GM23338 (cell line): ENCODE data around the gene UST. TPM values are rescaled to one million over a fixed set of nuclear protein-coding genes. Genes with fewer than 3 reads are reported as not detected.

Experiments used
- ATAC-seq: fragments of 200-7000 bp; cut with Tn5 transposase; 3 replicates; pipeline ENCODE4 v1.9.1; 2020
- DNase-seq: peaks from one replicate; pipeline ENCODE4 v3.0.0-alpha.2; 2015; ENCODE audit warnings: low spot score
- H2AFZ ChIP-seq: fragments of 200-600 bp; sonication (generic); 2 replicates; pipeline ENCODE4 v1.8.0; 2016; ENCODE audit warnings: antibody characterized with exemption, mild to moderate bottlenecking, moderate library complexity
- H3F3A ChIP-seq: fragments of 200-600 bp; sonication (generic); replicated peaks from 2 replicates; pipeline ENCODE4 v1.8.0; 2017; ENCODE audit warnings: antibody characterized with exemption, mixed run types, low read depth
- H3K27ac ChIP-seq: fragments of 200-600 bp; sonication (generic); 2 replicates; pipeline ENCODE4 v1.6.1; 2016; ENCODE audit warnings: low read depth
- H3K27me3 ChIP-seq: fragments of 200-600 bp; sonication (generic); 2 replicates; pipeline ENCODE4 v1.8.0; 2016; ENCODE audit warnings: mild to moderate bottlenecking, mixed run types, moderate library complexity; ENCODE audit not compliant: insufficient read depth
- H3K36me3 ChIP-seq: fragments of 200-600 bp; sonication (generic); 2 replicates; pipeline ENCODE4 v1.8.0; 2016; ENCODE audit warnings: mild to moderate bottlenecking; ENCODE audit not compliant: insufficient read depth
- H3K4me1 ChIP-seq: fragments of 200-600 bp; sonication (generic); 2 replicates; pipeline ENCODE4 v1.8.0; 2016; ENCODE audit warnings: mild to moderate bottlenecking, moderate library complexity; ENCODE audit not compliant: insufficient read depth
- H3K4me2 ChIP-seq: fragments of 200-600 bp; sonication (generic); 2 replicates; pipeline ENCODE4 v1.7.1; 2017; ENCODE audit warnings: mixed run types
- H3K4me3 ChIP-seq: fragments of 200-600 bp; sonication (generic); 2 replicates; pipeline ENCODE4 v1.6.1; 2016; ENCODE audit warnings: mixed run types
- H3K79me2 ChIP-seq: fragments of 200-600 bp; sonication (generic); replicated peaks from 2 replicates; pipeline ENCODE4 v1.8.0; 2017; ENCODE audit warnings: mild to moderate bottlenecking; ENCODE audit not compliant: insufficient read depth
- H3K9me2 ChIP-seq: fragments of 200-600 bp; sonication (generic); 2 replicates; pipeline ENCODE4 v1.8.0; 2017; ENCODE audit not compliant: insufficient read depth
- H4K20me1 ChIP-seq: fragments of 200-600 bp; sonication (generic); replicated peaks from 2 replicates; pipeline ENCODE4 v1.8.0; 2017; ENCODE audit warnings: mild to moderate bottlenecking; ENCODE audit not compliant: insufficient read depth
- H3K27ac Mint-ChIP-seq: 2 replicates; pipeline ENCODE4 v1.8.0; 2020; ENCODE audit warnings: inconsistent platforms, mild to moderate bottlenecking, moderate library complexity, mixed read lengths
- H3K27me3 Mint-ChIP-seq: 3 replicates; pipeline ENCODE4 v1.8.0; 2022; ENCODE audit warnings: low read depth, mild to moderate bottlenecking, moderate library complexity, mixed read lengths, inconsistent platforms; ENCODE audit not compliant: insufficient read depth, poor library complexity
- H3K36me3 Mint-ChIP-seq: 3 replicates; pipeline ENCODE4 v1.8.0; 2021; ENCODE audit warnings: low read depth, mild to moderate bottlenecking, inconsistent platforms, moderate library complexity, mixed read lengths
- H3K4me1 Mint-ChIP-seq: 3 replicates; pipeline ENCODE4 v1.8.0; 2020; ENCODE audit warnings: mild to moderate bottlenecking, inconsistent platforms, mixed read lengths
- H3K4me3 Mint-ChIP-seq: 3 replicates; pipeline ENCODE4 v1.8.0; 2021; ENCODE audit warnings: moderate library complexity, mild to moderate bottlenecking, inconsistent platforms, mixed read lengths
- H3K9me3 Mint-ChIP-seq: 3 replicates; pipeline ENCODE4 v1.8.0; 2020; ENCODE audit warnings: moderate library complexity, mild to moderate bottlenecking, inconsistent platforms, mixed read lengths
- CREB1 ChIP-seq: fragments of 250-450 bp; sonication (Bioruptor Pico); IDR thresholded peaks from 2 replicates; pipeline ENCODE4 v1.5.0; 2020; ENCODE audit warnings: low read depth, mild to moderate bottlenecking, moderate library complexity
- ETS1 ChIP-seq: IDR thresholded peaks from 2 replicates; pipeline ENCODE4 v1.6.1; 2016; ENCODE audit warnings: antibody characterized with exemption
- EZH2 ChIP-seq: fragments of 200-600 bp; sonication (generic); IDR thresholded peaks from one replicate; pipeline ENCODE4 v1.8.0; 2017; ENCODE audit warnings: antibody characterized with exemption, mild to moderate bottlenecking, low read depth; ENCODE audit not compliant: unreplicated experiment
- EZH2phosphoT487 ChIP-seq: fragments of 200-600 bp; sonication (generic); IDR thresholded peaks from one replicate; pipeline ENCODE4 v1.8.1; 2018; ENCODE audit warnings: antibody characterized with exemption; ENCODE audit not compliant: unreplicated experiment
- JUNB ChIP-seq: IDR thresholded peaks from one replicate; pipeline ENCODE4 v1.6.1; 2016; ENCODE audit warnings: antibody characterized with exemption; ENCODE audit not compliant: unreplicated experiment
- NANOG ChIP-seq: IDR thresholded peaks from 2 replicates; pipeline ENCODE4 v1.6.1; 2016; ENCODE audit warnings: antibody characterized with exemption, borderline replicate concordance
- POLR2AphosphoS5 ChIP-seq: IDR thresholded peaks from 2 replicates; pipeline ENCODE4 v1.6.1; 2016; ENCODE audit warnings: antibody characterized with exemption, low read depth
- REST ChIP-seq: IDR thresholded peaks from one replicate; pipeline ENCODE4 v1.6.1; 2018; ENCODE audit warnings: antibody characterized with exemption; ENCODE audit not compliant: unreplicated experiment
- STAT1 ChIP-seq: IDR thresholded peaks from one replicate; pipeline ENCODE4 v1.6.1; 2016; ENCODE audit warnings: antibody characterized with exemption; ENCODE audit not compliant: unreplicated experiment
- ZNF114 ChIP-seq: fragments of 250-450 bp; sonication (Bioruptor Pico); IDR thresholded peaks from 2 replicates; pipeline ENCODE4 v1.5.0; 2020; ENCODE audit warnings: mild to moderate bottlenecking, moderate library complexity
- ZNF331 ChIP-seq: fragments of 250-450 bp; sonication (Bioruptor Pico); IDR thresholded peaks from 2 replicates; pipeline ENCODE4 v1.5.0; 2020; ENCODE audit warnings: low read depth, mild to moderate bottlenecking, moderate library complexity
- polyA plus RNA-seq: library from polyadenylated mRNA; unstranded; fragments of >200 nt; fragmentation: Nextera tagmentation; extraction: Ambion mirVana; gene quantifications from 2 replicates; pipeline ENCODE4 v1.2.1, GENCODE V29; 2016
- total RNA-seq: library from RNA; depleted of rRNA; stranded (reverse); fragments of >200 nt; shearing (Covaris generic); gene quantifications from 2 replicates; pipeline ENCODE4 v1.2.3, GENCODE V29; 2014

UST gene
- total and polyA plus RNA-seq, 2 experiments from 2014 or later = 12.6 to 33.0 TPM

- peaks cover 11% of the 10 kb centered on the region for H3K27me3 Mint-ChIP-seq
- TF ChIP-seq ETS1 (no peak), STAT1 (no peak), CREB1 (CRISPR knock-in tag) (no peak), NANOG (no peak), POLR2AphosphoS5 (no peak), ZNF331 (CRISPR knock-in tag) (no peak), ZNF114 (CRISPR knock-in tag) (no peak), EZH2phosphoT487 (no peak)
- H3F3A ChIP-seq = no peaks in the 10 kb centered on the region
- no peaks in the 10 kb centered on the region for H3K9me2 ChIP-seq
- H3K79me2 ChIP-seq = peaks cover 97% of the 10 kb centered on the region
- H3K27me3 ChIP-seq = no peaks in the 10 kb centered on the region
- ATAC-seq = no peak
- H3K4me1 ChIP-seq = peaks cover 58% of the 10 kb centered on the region
- H3K36me3 ChIP-seq = no peaks in the 10 kb centered on the region
- H3K27ac ChIP-seq = no peak overlapping the region
- H3K4me3 Mint-ChIP-seq = no peak overlapping the region
- no peak overlapping the region for H2AFZ ChIP-seq
- H3K4me1 Mint-ChIP-seq = peaks cover 81% of the 10 kb centered on the region
- H4K20me1 ChIP-seq = peaks cover 15% of the 10 kb centered on the region
- peaks cover 10% of the 10 kb centered on the region for H3K9me3 Mint-ChIP-seq
- peaks cover 15% of the 10 kb centered on the region for H3K36me3 Mint-ChIP-seq
- H3K4me2 ChIP-seq = no peak overlapping the region
- no peak for DNase-seq
- H3K4me3 ChIP-seq = no peak overlapping the region
- H3K27ac Mint-ChIP-seq = no peak overlapping the region
These were observed 119.9 kb downstream of the UST start for GRCh38 chr6:148866657-148867268.

GRCh38 chr6:148867862-148868261 is 121.0 kb downstream of the UST start:
- H3K36me3 Mint-ChIP-seq = peaks cover 12% of the 10 kb centered on the region
- DNase-seq (no peak), ATAC-seq (no peak)
- Histone ChIP-seq H3K4me3 (no peak overlapping the region), H3K27ac (no peak overlapping the region), H3K36me3 (no peaks in the 10 kb centered on the region), H3K9me2 (no peaks in the 10 kb centered on the region), H3K4me1 (peaks cover 55% of the 10 kb centered on the region), H2AFZ (no peak overlapping the region), H3K4me2 (peak overlapping the region; percentile 28; the same call in 1 of the 2 replicates), H3F3A (no peaks in the 10 kb centered on the region), H3K27me3 (no peaks in the 10 kb centered on the region), H4K20me1 (peaks cover 15% of the 10 kb centered on the region), H3K79me2 (peaks cover 97% of the 10 kb centered on the region)
- peaks cover 11% of the 10 kb centered on the region for H3K27me3 Mint-ChIP-seq
- no peak overlapping the region for H3K27ac Mint-ChIP-seq
- H3K9me3 Mint-ChIP-seq = peaks cover 6% of the 10 kb centered on the region; the same call in 2 of the 3 replicates
- H3K4me3 Mint-ChIP-seq = no peak overlapping the region
- TF ChIP-seq ETS1 = no peak
- no peak for TF ChIP-seq EZH2phosphoT487
- no peak for TF ChIP-seq REST
- no peak for TF ChIP-seq NANOG
- TF ChIP-seq JUNB = no peak
- TF ChIP-seq POLR2AphosphoS5 = no peak
- no peak for TF ChIP-seq ZNF114 (CRISPR knock-in tag)
- TF ChIP-seq EZH2 = no peak
- H3K4me1 Mint-ChIP-seq = peaks cover 82% of the 10 kb centered on the region
